Measurements from ENCODE around the gene INO80D.

The INO80D gene

DNA sequence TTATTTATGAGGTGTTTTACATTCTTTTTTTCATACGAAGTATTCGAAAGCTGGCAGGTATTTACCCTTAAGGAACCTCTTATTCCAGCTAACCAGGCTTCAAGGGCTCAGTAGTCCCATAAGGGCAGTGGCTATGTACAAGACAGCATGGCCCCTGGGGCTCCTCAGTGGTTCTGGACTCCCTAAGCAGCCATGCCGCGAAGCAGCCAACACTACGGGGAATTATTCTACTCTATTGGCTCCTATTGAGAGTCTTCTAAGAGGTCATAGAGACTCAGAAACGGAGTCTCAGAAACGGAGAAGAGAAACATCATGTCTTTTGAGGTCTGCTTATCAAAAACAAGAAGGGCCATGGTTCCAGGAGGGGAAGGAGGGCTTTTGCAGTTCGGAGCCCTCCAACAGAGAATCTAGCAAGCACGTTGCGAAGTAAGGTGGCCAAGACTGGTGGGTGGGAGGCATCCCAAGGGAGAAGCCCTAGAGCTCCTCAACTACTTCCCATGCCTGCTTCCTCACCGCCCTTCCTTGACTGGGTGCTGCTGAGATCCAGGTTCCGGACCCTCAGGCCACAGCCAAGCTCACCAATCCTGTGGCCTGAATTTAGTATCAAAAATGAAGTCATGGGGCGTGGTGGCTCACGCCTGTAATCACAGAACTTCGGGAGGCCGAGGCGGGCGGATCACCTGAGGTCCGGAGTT is 109.7 kb downstream of the INO80D start:
- H3K9ac ChIP-seq (ENCODE audit: insufficient read length): no peak overlapping the region
- H3K27ac ChIP-seq: no peak overlapping the region
- no peak overlapping the region for H3K4me3 ChIP-seq
- no peaks in the 10 kb centered on the region for H3K36me3 ChIP-seq (ENCODE audit: insufficient read depth, low read length)
- no peaks in the 10 kb centered on the region for H3K9me3 ChIP-seq (ENCODE audit: low read depth, low read length)
- DNase-seq (ENCODE audit: low read depth, low spot score): no peak
- TF ChIP-seq FOXP2 (optimal IDR thresholded peaks at IDR 0.05; ENCODE audit: control extremely low read depth, extremely low read length, insufficient read depth) (no peak), POLR2AphosphoS5 (IDR thresholded peaks at IDR 0.05; ENCODE audit: borderline replicate concordance, low read depth, low read length) (no peak), EZH2 (IDR thresholded peaks at IDR 0.05) (no peak)

GRCh38 chr2:205975082-205975949 is 110.7 kb downstream of the INO80D start:
- DNase-seq (ENCODE audit: low read depth, low spot score): no peak
- no peaks in the 10 kb centered on the region for H3K9me3 ChIP-seq (ENCODE audit: low read depth, low read length)
- no peak for TF ChIP-seq FOXP2 (optimal IDR thresholded peaks at IDR 0.05; ENCODE audit: control extremely low read depth, extremely low read length, insufficient read depth)
- TF ChIP-seq POLR2AphosphoS5 (IDR thresholded peaks at IDR 0.05; ENCODE audit: borderline replicate concordance, low read depth, low read length): no peak
- TF ChIP-seq EZH2 (IDR thresholded peaks at IDR 0.05): no peak
- no peaks in the 10 kb centered on the region for H3K36me3 ChIP-seq (ENCODE audit: insufficient read depth, low read length)
- no peak overlapping the region for H3K9ac ChIP-seq (ENCODE audit: insufficient read length)
- no peak overlapping the region for H3K4me3 ChIP-seq
- H3K27ac ChIP-seq: no peak overlapping the region

GRCh38 chr2:205972113-205972512 is 113.9 kb downstream of the INO80D start:
- no peak for TF ChIP-seq POLR2AphosphoS5 (IDR thresholded peaks at IDR 0.05; ENCODE audit: borderline replicate concordance, low read depth, low read length)
- TF ChIP-seq FOXP2 (optimal IDR thresholded peaks at IDR 0.05; ENCODE audit: control extremely low read depth, extremely low read length, insufficient read depth): no peak
- TF ChIP-seq EZH2 (IDR thresholded peaks at IDR 0.05): no peak
- no peak overlapping the region for H3K27ac ChIP-seq
- H3K4me3 ChIP-seq: no peak overlapping the region
- H3K36me3 ChIP-seq (ENCODE audit: insufficient read depth, low read length): no peaks in the 10 kb centered on the region
- H3K9me3 ChIP-seq (ENCODE audit: low read depth, low read length): no peaks in the 10 kb centered on the region
- no peak overlapping the region for H3K9ac ChIP-seq (ENCODE audit: insufficient read length)
- DNase-seq (ENCODE audit: low read depth, low spot score): no peak

GRCh38 chr2:205970348-205970747 is 115.6 kb downstream of the INO80D start:
- no peak for TF ChIP-seq POLR2AphosphoS5 (IDR thresholded peaks at IDR 0.05; ENCODE audit: borderline replicate concordance, low read depth, low read length)
- TF ChIP-seq EZH2 (IDR thresholded peaks at IDR 0.05): no peak
- TF ChIP-seq FOXP2 (optimal IDR thresholded peaks at IDR 0.05; ENCODE audit: control extremely low read depth, extremely low read length, insufficient read depth): no peak
- Histone ChIP-seq H3K36me3 (ENCODE audit: insufficient read depth, low read length) (no peaks in the 10 kb centered on the region), H3K4me3 (no peak overlapping the region), H3K9me3 (ENCODE audit: low read depth, low read length) (no peaks in the 10 kb centered on the region), H3K27ac (no peak overlapping the region), H3K9ac (ENCODE audit: insufficient read length) (no peak overlapping the region)
- no peak for DNase-seq (ENCODE audit: low read depth, low spot score)

DNA sequence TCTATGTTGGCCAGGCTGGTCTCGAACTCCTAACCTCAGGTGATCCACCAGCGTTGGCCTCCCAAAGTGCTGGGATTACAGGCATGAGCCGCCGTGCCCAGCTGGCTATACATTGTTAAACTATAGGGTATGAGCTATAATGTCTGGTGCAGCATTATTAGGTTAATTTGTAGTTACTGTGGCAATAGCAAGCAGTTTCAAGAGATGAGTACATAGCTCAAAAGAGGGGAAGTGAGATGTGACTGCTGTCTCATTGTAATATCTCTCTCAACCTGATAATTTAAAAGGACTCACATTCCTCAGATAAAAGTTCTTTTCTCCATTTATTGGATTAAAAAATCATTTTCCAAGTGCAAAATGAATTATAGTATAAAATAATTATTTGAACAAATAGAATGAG is 116.4 kb downstream of the INO80D start:
- DNase-seq (ENCODE audit: low read depth, low spot score): no peak
- TF ChIP-seq EZH2 (IDR thresholded peaks at IDR 0.05) (no peak), FOXP2 (optimal IDR thresholded peaks at IDR 0.05; ENCODE audit: control extremely low read depth, extremely low read length, insufficient read depth) (no peak)
- H3K27ac ChIP-seq: no peak overlapping the region
- H3K9ac ChIP-seq (ENCODE audit: insufficient read length): no peak overlapping the region
- H3K36me3 ChIP-seq (ENCODE audit: insufficient read depth, low read length): no peaks in the 10 kb centered on the region
- no peaks in the 10 kb centered on the region for H3K9me3 ChIP-seq (ENCODE audit: low read depth, low read length)
- H3K4me3 ChIP-seq: no peak overlapping the region

DNA sequence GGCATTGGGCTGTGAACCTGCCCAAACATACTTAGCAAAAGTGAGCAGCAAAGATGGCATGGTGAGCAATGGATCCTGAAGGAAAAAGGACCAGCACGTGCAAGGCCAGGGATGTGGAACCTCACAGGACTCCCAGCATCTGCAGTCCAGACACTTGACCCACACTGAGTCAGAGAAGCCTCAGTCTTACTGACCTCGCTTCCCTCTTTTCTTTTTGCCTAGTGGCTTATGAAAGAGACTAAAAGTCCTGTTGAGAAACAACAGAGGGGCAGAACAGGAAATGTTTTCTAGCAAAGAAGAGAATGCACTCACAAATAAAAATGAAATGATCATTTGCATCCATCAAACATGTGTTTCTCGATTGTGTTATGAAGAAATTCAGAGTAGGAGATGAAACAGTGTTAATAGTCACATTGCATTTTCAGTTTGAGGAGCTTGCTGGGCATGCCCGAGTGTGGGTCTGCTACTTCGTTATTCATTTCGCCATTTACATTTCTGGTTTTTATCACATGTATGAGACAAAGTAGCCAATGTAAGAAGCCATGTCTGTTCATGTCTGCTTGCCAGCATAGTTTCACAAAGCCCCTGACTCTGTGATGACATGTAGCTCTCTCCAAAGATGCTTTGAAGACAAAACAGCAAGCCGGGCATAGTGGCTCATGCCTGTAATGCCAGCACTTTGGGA is 118.4 kb downstream of the INO80D start:
- TF ChIP-seq FOXP2 (optimal IDR thresholded peaks at IDR 0.05; ENCODE audit: control extremely low read depth, extremely low read length, insufficient read depth) (no peak), EZH2 (IDR thresholded peaks at IDR 0.05) (no peak), POLR2AphosphoS5 (IDR thresholded peaks at IDR 0.05; ENCODE audit: borderline replicate concordance, low read depth, low read length) (no peak)
- Histone ChIP-seq H3K9ac (ENCODE audit: insufficient read length) (no peak overlapping the region), H3K4me3 (no peak overlapping the region), H3K36me3 (ENCODE audit: insufficient read depth, low read length) (no peaks in the 10 kb centered on the region), H3K9me3 (ENCODE audit: low read depth, low read length) (no peaks in the 10 kb centered on the region), H3K27ac (no peak overlapping the region)
- no peak for DNase-seq (ENCODE audit: low read depth, low spot score)

GRCh38 chr2:205965707-205966106 is 120.3 kb downstream of the INO80D start:
- no peak for DNase-seq (ENCODE audit: low read depth, low spot score)
- TF ChIP-seq FOXP2 (optimal IDR thresholded peaks at IDR 0.05; ENCODE audit: control extremely low read depth, extremely low read length, insufficient read depth) (no peak), EZH2 (IDR thresholded peaks at IDR 0.05) (no peak), POLR2AphosphoS5 (IDR thresholded peaks at IDR 0.05; ENCODE audit: borderline replicate concordance, low read depth, low read length) (no peak)
- H3K27ac ChIP-seq: no peak overlapping the region
- H3K4me3 ChIP-seq: no peak overlapping the region
- no peaks in the 10 kb centered on the region for H3K36me3 ChIP-seq (ENCODE audit: insufficient read depth, low read length)
- no peak overlapping the region for H3K9ac ChIP-seq (ENCODE audit: insufficient read length)
- no peaks in the 10 kb centered on the region for H3K9me3 ChIP-seq (ENCODE audit: low read depth, low read length)

GRCh38 chr2:205964111-205964761 is 121.7 kb downstream of the INO80D start:
- TF ChIP-seq EZH2 (IDR thresholded peaks at IDR 0.05) (no peak), FOXP2 (optimal IDR thresholded peaks at IDR 0.05; ENCODE audit: control extremely low read depth, extremely low read length, insufficient read depth) (no peak), POLR2AphosphoS5 (IDR thresholded peaks at IDR 0.05; ENCODE audit: borderline replicate concordance, low read depth, low read length) (no peak)
- Histone ChIP-seq H3K27ac (no peak overlapping the region), H3K9ac (ENCODE audit: insufficient read length) (no peak overlapping the region), H3K9me3 (ENCODE audit: low read depth, low read length) (no peaks in the 10 kb centered on the region), H3K36me3 (ENCODE audit: insufficient read depth, low read length) (no peaks in the 10 kb centered on the region), H3K4me3 (no peak overlapping the region)
- DNase-seq (ENCODE audit: low read depth, low spot score): no peak

Data from SK-N-MC (cell line).